SU-DHL-6 (cell line): ENCODE results near the gene WDR54.
A peak's percentile ranks its signal among the peaks of the same experiment; 100 is the strongest.

Source experiments
- H2AFZ ChIP-seq: fragments of 200-600 bp; sonication (generic); 2 replicates; pipeline ENCODE4 v1.6.1; 2014; ENCODE audit warnings: low read depth, mild to moderate bottlenecking, moderate library complexity, mixed read lengths, antibody characterized with exemption, low read length; ENCODE audit not compliant: severe bottlenecking
- H3F3A ChIP-seq: fragments of 200-600 bp; shearing (Covaris generic); 2 replicates; pipeline ENCODE4 v1.6.0; 2016; ENCODE audit warnings: antibody characterized with exemption, mild to moderate bottlenecking; ENCODE audit not compliant: insufficient read depth
- H3K27ac ChIP-seq: fragments of 200-600 bp; sonication (generic); 2 replicates; pipeline ENCODE4 v1.5.1; 2016; ENCODE audit warnings: low read depth, mild to moderate bottlenecking, low read length, moderate library complexity, mixed read lengths
- H3K27me3 ChIP-seq: fragments of 200-600 bp; sonication (generic), shearing (Covaris generic); 2 replicates; pipeline ENCODE4 v1.6.0; 2014; ENCODE audit warnings: mild to moderate bottlenecking, low read length
- H3K36me3 ChIP-seq: fragments of 200-600 bp; sonication (generic); 2 replicates; pipeline ENCODE4 v1.6.1; 2014; ENCODE audit warnings: mild to moderate bottlenecking, low read length, mixed read lengths
- H3K4me2 ChIP-seq: fragments of 300-600, 200-600 bp; shearing (Covaris generic), sonication (generic); 2 replicates; pipeline ENCODE4 v1.6.0; 2014; ENCODE audit warnings: low read length, low read depth, mild to moderate bottlenecking; ENCODE audit not compliant: poor library complexity, severe bottlenecking
- H3K4me3 ChIP-seq: fragments of 200-600 bp; sonication (generic); 2 replicates; pipeline ENCODE4 v1.5.1; 2014; ENCODE audit warnings: antibody characterized with exemption, low read length, mild to moderate bottlenecking, mixed read lengths; ENCODE audit not compliant: insufficient read depth, poor library complexity, severe bottlenecking
- H3K79me2 ChIP-seq: fragments of 200-600 bp; sonication (generic); 2 replicates; pipeline ENCODE4 v1.6.1; 2014; ENCODE audit warnings: mild to moderate bottlenecking, low read length, moderate library complexity; ENCODE audit not compliant: insufficient read depth
- H3K9ac ChIP-seq: fragments of 200-600 bp; sonication (generic); 2 replicates; pipeline ENCODE4 v1.7.0; 2014; ENCODE audit warnings: mild to moderate bottlenecking, low read length
- H3K9me2 ChIP-seq: fragments of 200-600 bp; sonication (generic); replicated peaks from 2 replicates; pipeline ENCODE4 v1.6.1; 2014; ENCODE audit warnings: low read length; ENCODE audit not compliant: insufficient read depth
- H3K9me3 ChIP-seq: fragments of 200-600 bp; sonication (generic); 2 replicates; pipeline ENCODE4 v1.6.1; 2014; ENCODE audit warnings: low read length, mixed read lengths; ENCODE audit not compliant: insufficient read depth
- H4K20me1 ChIP-seq: fragments of 200-600 bp; sonication (generic); 2 replicates; pipeline ENCODE4 v1.6.1; 2014; ENCODE audit warnings: low read depth, mild to moderate bottlenecking, antibody characterized with exemption, low read length, moderate library complexity, mixed read lengths
- CTCF ChIP-seq: fragments of 200-600 bp; sonication (generic); IDR thresholded peaks from one replicate; pipeline ENCODE4 v1.5.1; 2017; ENCODE audit warnings: antibody characterized with exemption, mild to moderate bottlenecking, low read length, moderate library complexity; ENCODE audit not compliant: insufficient read depth, poor library complexity, severe bottlenecking
- EZH2phosphoT487 ChIP-seq: fragments of 200-600 bp; sonication (generic), shearing (Covaris generic); conservative IDR thresholded peaks from 2 replicates; pipeline ENCODE4 v1.6.1; 2018; ENCODE audit warnings: mild to moderate bottlenecking, antibody characterized with exemption, low read length, moderate library complexity, mixed read lengths

Gene WDR54

GRCh38 chr2:74454654-74455511, 33.4 kb downstream of the WDR54 start, which contains the start of gene INO80B:
Gene INO80B (plus strand): TSS chr2:74455087. CDS start chr2:74455117, 30 bp downstream.
- H4K20me1 ChIP-seq = no peaks in the 10 kb centered on the region
- peak within 1 kb of the TSS; percentile 89 for H2AFZ ChIP-seq
- peak within 1 kb of the TSS; percentile 80 for H3K4me3 ChIP-seq
- no peak for TF ChIP-seq EZH2phosphoT487
- no peak for TF ChIP-seq CTCF
- no peaks in the 10 kb centered on the region for H3K9me2 ChIP-seq
- H3K27me3 ChIP-seq = no peaks in the 10 kb centered on the region
- no peak within 1 kb of the TSS for H3K27ac ChIP-seq
- H3K9ac ChIP-seq = peak within 1 kb of the TSS; percentile 77
- no peaks in the 10 kb centered on the region for H3K9me3 ChIP-seq
- H3K79me2 ChIP-seq = 0 out of 2 replicates have a peak, but pooled peaks cover 6% of the 10 kb centered on the region
- peaks cover 29% of the 10 kb centered on the region for H3F3A ChIP-seq
- H3K36me3 ChIP-seq = no peaks in the 10 kb centered on the region
- peak within 1 kb of the TSS; percentile 86 for H3K4me2 ChIP-seq

- peak overlapping the region; percentile 28 for H2AFZ ChIP-seq
- 0 out of 2 replicates have a peak, but pooled peaks cover 6% of the 10 kb centered on the region for H3K79me2 ChIP-seq
- peak overlapping the region; percentile 77 for H3K9ac ChIP-seq
- H3K4me3 ChIP-seq = peak overlapping the region; percentile 64
- no peaks in the 10 kb centered on the region for H3K9me2 ChIP-seq
- peak overlapping the region; percentile 87 for H3K27ac ChIP-seq
- no peaks in the 10 kb centered on the region for H3K27me3 ChIP-seq
- peaks cover 29% of the 10 kb centered on the region for H3F3A ChIP-seq
- H4K20me1 ChIP-seq = no peaks in the 10 kb centered on the region
- H3K36me3 ChIP-seq = no peaks in the 10 kb centered on the region
- H3K9me3 ChIP-seq = no peaks in the 10 kb centered on the region
- peak overlapping the region; percentile 86 for H3K4me2 ChIP-seq
- TF ChIP-seq CTCF = no peak
- no peak for TF ChIP-seq EZH2phosphoT487
Observed at GRCh38 chr2:74457129-74457548, 35.6 kb downstream of the WDR54 start.

- Histone ChIP-seq H3K9me3 (no peaks in the 10 kb centered on the region), H3K27me3 (no peaks in the 10 kb centered on the region), H3K9me2 (no peaks in the 10 kb centered on the region), H2AFZ (peak overlapping the region; percentile 90), H3K27ac (peak overlapping the region; percentile 87), H3K9ac (peak overlapping the region; percentile 77), H3K36me3 (no peaks in the 10 kb centered on the region; the same call in 1 of the 2 replicates), H3K79me2 (0 out of 2 replicates have a peak, but pooled peaks cover 6% of the 10 kb centered on the region), H3F3A (peaks cover 25% of the 10 kb centered on the region), H4K20me1 (no peaks in the 10 kb centered on the region), H3K4me3 (peak overlapping the region; percentile 64), H3K4me2 (peak overlapping the region; percentile 86)
- TF ChIP-seq EZH2phosphoT487 = no peak
- TF ChIP-seq CTCF = no peak
Observed at GRCh38 chr2:74457549-74458131, 36.1 kb downstream of the WDR54 start.
